ENCODE data around the gene ABLIM2. TPM values are rescaled to one million over a fixed set of nuclear protein-coding genes. Genes with fewer than 3 reads are reported as not detected.

ABLIM2 gene
- total and polyA plus RNA-seq, 2 experiments from 2014 or later: 1.5 to 4.3 TPM

GRCh38 chr4:8109406-8110065 is 49.1 kb downstream of the ABLIM2 start:
- DNase-seq (ENCODE audit: low spot score): no peak
- no peak overlapping the region for H3K4me3 Mint-ChIP-seq
- H3K4me3 ChIP-seq: no peak overlapping the region
- H3K79me2 ChIP-seq (replicated peaks; ENCODE audit: insufficient read depth): no peaks in the 10 kb centered on the region
- no peak overlapping the region for H2AFZ ChIP-seq
- peaks cover 21% of the 10 kb centered on the region for H3K27me3 Mint-ChIP-seq (ENCODE audit: insufficient read depth, low read depth, poor library complexity)
- H3K36me3 Mint-ChIP-seq (ENCODE audit: low read depth): no peaks in the 10 kb centered on the region
- no peaks in the 10 kb centered on the region for H3F3A ChIP-seq (replicated peaks; ENCODE audit: low read depth)
- peak overlapping the region; percentile 91 for H3K27ac ChIP-seq (ENCODE audit: low read depth)
- TF ChIP-seq CREB1 (CRISPR knock-in tag; IDR thresholded peaks at IDR 0.05; ENCODE audit: low read depth) (no peak), JUNB (IDR thresholded peaks at IDR 0.05; ENCODE audit: unreplicated experiment) (no peak)
- TF ChIP-seq, protein P1, sequence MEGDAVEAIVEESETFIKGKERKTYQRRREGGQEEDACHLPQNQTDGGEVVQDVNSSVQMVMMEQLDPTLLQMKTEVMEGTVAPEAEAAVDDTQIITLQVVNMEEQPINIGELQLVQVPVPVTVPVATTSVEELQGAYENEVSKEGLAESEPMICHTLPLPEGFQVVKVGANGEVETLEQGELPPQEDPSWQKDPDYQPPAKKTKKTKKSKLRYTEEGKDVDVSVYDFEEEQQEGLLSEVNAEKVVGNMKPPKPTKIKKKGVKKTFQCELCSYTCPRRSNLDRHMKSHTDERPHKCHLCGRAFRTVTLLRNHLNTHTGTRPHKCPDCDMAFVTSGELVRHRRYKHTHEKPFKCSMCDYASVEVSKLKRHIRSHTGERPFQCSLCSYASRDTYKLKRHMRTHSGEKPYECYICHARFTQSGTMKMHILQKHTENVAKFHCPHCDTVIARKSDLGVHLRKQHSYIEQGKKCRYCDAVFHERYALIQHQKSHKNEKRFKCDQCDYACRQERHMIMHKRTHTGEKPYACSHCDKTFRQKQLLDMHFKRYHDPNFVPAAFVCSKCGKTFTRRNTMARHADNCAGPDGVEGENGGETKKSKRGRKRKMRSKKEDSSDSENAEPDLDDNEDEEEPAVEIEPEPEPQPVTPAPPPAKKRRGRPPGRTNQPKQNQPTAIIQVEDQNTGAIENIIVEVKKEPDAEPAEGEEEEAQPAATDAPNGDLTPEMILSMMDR (conservative IDR thresholded peaks at IDR 0.05; ENCODE audit: low read depth in 2 of 2): no peak
- peaks cover 26% of the 10 kb centered on the region for H3K4me1 ChIP-seq (ENCODE audit: insufficient read depth)
- peaks cover 35% of the 10 kb centered on the region for H3K4me1 Mint-ChIP-seq
- no peak overlapping the region for H3K4me2 ChIP-seq
- H4K20me1 ChIP-seq (replicated peaks; ENCODE audit: insufficient read depth): no peaks in the 10 kb centered on the region
- no peaks in the 10 kb centered on the region for H3K9me2 ChIP-seq (ENCODE audit: insufficient read depth)
- ATAC-seq: no peak
- H3K9me3 Mint-ChIP-seq: peaks cover 2% of the 10 kb centered on the region; the same call in 1 of the 3 replicates
- H3K27me3 ChIP-seq (ENCODE audit: insufficient read depth): no peaks in the 10 kb centered on the region
- H3K27ac Mint-ChIP-seq: peak overlapping the region; percentile 82
- no peaks in the 10 kb centered on the region for H3K36me3 ChIP-seq (ENCODE audit: insufficient read depth)

DNA sequence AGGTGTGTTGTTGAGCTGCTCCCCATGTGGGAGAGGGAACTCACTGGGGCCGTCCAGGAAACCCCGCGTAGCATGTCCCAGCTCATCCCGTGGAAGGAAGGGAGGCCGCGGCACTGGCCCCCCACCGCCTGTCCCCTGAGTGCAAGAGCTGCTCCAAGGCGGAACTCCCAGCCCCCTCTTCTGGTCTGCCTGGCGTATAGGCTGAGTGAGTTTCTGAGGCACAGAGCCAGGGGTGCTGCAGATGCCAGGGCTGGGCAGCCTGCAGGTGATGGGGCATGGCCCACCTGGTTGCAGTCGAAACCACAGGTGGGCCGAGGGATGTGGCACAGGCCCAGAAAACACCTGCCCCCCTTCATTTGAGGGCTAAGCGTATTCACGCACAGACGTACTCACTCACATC is 49.6 kb downstream of the ABLIM2 start:
- TF ChIP-seq EZH2phosphoT487 (IDR thresholded peaks at IDR 0.05; ENCODE audit: unreplicated experiment) (no peak), NANOG (IDR thresholded peaks at IDR 0.05; ENCODE audit: borderline replicate concordance) (no peak), CREB1 (CRISPR knock-in tag; IDR thresholded peaks at IDR 0.05; ENCODE audit: low read depth) (no peak), POLR2AphosphoS5 (IDR thresholded peaks at IDR 0.05; ENCODE audit: low read depth) (no peak), STAT1 (IDR thresholded peaks at IDR 0.05; ENCODE audit: unreplicated experiment) (no peak)
- TF ChIP-seq, protein P1 (conservative IDR thresholded peaks at IDR 0.05; ENCODE audit: low read depth in 2 of 2): 0 out of 4 replicates have a peak, but pooled peaks of 1 of the 2 experiments have one; percentile 18
- no peak overlapping the region for H2AFZ ChIP-seq
- H3F3A ChIP-seq (replicated peaks; ENCODE audit: low read depth): no peaks in the 10 kb centered on the region
- Mint-ChIP-seq H3K27ac (peak overlapping the region; percentile 82), H3K9me3 (peaks cover 2% of the 10 kb centered on the region; the same call in 1 of the 3 replicates), H3K4me3 (no peak overlapping the region), H3K4me1 (peaks cover 39% of the 10 kb centered on the region), H3K36me3 (ENCODE audit: low read depth) (no peaks in the 10 kb centered on the region), H3K27me3 (ENCODE audit: insufficient read depth, low read depth, poor library complexity) (peaks cover 21% of the 10 kb centered on the region)
- H3K36me3 ChIP-seq (ENCODE audit: insufficient read depth): no peaks in the 10 kb centered on the region
- no peak overlapping the region for H3K27ac ChIP-seq (ENCODE audit: low read depth)
- H3K27me3 ChIP-seq (ENCODE audit: insufficient read depth): no peaks in the 10 kb centered on the region
- H3K9me2 ChIP-seq (ENCODE audit: insufficient read depth): no peaks in the 10 kb centered on the region
- no peak overlapping the region for H3K4me3 ChIP-seq
- ATAC-seq: no peak
- no peaks in the 10 kb centered on the region for H3K79me2 ChIP-seq (replicated peaks; ENCODE audit: insufficient read depth)
- H4K20me1 ChIP-seq (replicated peaks; ENCODE audit: insufficient read depth): no peaks in the 10 kb centered on the region
- no peak overlapping the region for H3K4me2 ChIP-seq
- DNase-seq (ENCODE audit: low spot score): no peak
- H3K4me1 ChIP-seq (ENCODE audit: insufficient read depth): peaks cover 31% of the 10 kb centered on the region
